ENCODE data around the gene ARHGEF3. TPM values are rescaled to one million over a fixed set of nuclear protein-coding genes. Genes with fewer than 3 reads are reported as not detected.

Gene ARHGEF3
- total and polyA plus RNA-seq, 2 donors (not counting 3 experiments of a cell fraction or from before 2014, with no cell fraction given), result 6.7 to 16.3 TPM

DNA sequence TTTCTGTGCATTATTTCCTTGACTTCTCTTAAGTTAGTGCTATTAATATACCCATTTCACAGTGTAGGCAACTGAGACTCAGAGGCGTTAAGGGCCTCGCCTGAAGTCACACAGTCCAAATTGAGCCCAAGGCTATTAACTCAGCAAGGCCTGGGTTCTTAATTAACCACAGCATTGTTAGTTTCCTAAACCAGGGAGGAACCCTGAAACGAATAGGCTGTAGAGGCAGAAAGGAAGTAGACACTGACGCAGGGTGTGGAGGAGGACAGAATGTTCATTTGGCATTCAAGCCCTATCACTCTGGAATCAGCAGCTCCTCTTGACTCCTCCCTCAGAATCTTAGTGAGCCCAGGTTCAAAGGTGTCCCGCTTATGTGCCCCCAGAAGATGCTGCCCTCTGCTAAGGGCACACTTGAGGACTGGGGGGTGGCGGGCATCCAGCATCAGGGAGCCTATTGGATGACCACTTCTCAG, 13.9 kb downstream of the ARHGEF3 start:
- intact Hi-C loops (cut with micrococcal nuclease), result no loop called here
- TF ChIP-seq POLR2AphosphoS5 (IDR thresholded peaks at IDR 0.05; ENCODE audit: insufficient read depth, low read depth, low read length) (no peak), JUN (IDR thresholded peaks at IDR 0.05; ENCODE audit: borderline replicate concordance, insufficient read depth, insufficient read length, low read depth) (no peak), EZH2 (IDR thresholded peaks at IDR 0.05; ENCODE audit: borderline replicate concordance, low read depth, low read length, severe bottlenecking) (no peak), POLR2A (IDR thresholded peaks at IDR 0.05; ENCODE audit: low read depth, low read length) (no peak), GATA2 (IDR thresholded peaks at IDR 0.05; ENCODE audit: insufficient read depth, insufficient read length, low read depth, low read length) (no peak), FOS (IDR thresholded peaks at IDR 0.05; ENCODE audit: borderline replicate concordance, insufficient read depth, low read length) (no peak), MYC (IDR thresholded peaks at IDR 0.05; ENCODE audit: low read depth, low read length) (no peak)
- TF ChIP-seq, protein P1, sequence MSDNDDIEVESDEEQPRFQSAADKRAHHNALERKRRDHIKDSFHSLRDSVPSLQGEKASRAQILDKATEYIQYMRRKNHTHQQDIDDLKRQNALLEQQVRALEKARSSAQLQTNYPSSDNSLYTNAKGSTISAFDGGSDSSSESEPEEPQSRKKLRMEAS (IDR thresholded peaks at IDR 0.05; ENCODE audit: insufficient read depth, insufficient read length), result no peak
- TF ChIP-seq, protein P2, sequence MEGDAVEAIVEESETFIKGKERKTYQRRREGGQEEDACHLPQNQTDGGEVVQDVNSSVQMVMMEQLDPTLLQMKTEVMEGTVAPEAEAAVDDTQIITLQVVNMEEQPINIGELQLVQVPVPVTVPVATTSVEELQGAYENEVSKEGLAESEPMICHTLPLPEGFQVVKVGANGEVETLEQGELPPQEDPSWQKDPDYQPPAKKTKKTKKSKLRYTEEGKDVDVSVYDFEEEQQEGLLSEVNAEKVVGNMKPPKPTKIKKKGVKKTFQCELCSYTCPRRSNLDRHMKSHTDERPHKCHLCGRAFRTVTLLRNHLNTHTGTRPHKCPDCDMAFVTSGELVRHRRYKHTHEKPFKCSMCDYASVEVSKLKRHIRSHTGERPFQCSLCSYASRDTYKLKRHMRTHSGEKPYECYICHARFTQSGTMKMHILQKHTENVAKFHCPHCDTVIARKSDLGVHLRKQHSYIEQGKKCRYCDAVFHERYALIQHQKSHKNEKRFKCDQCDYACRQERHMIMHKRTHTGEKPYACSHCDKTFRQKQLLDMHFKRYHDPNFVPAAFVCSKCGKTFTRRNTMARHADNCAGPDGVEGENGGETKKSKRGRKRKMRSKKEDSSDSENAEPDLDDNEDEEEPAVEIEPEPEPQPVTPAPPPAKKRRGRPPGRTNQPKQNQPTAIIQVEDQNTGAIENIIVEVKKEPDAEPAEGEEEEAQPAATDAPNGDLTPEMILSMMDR (IDR thresholded peaks at IDR 0.05; ENCODE audit: extremely low read depth in 1 of 2, insufficient read depth in 1 of 2, low read depth in 1 of 2, low read length in 2 of 2), result no peak
- no peak for DNase-seq (ENCODE audit: low read depth, low spot score)
- no peak overlapping the region for H2AFZ ChIP-seq (ENCODE audit: low read depth, low read length)
- no peaks in the 10 kb centered on the region for H3K9me3 ChIP-seq (replicated peaks; ENCODE audit: control insufficient read depth, insufficient read depth, low read length)
- no peak overlapping the region for H3K4me2 ChIP-seq (ENCODE audit: insufficient read depth, low read length)
- H3K36me3 ChIP-seq (ENCODE audit: control insufficient read depth in 2 of 2, extremely low read depth in 1 of 2, insufficient read depth in 2 of 2, low read length in 2 of 2), result no peaks in the 10 kb centered on the region
- no peak overlapping the region for H3K9ac ChIP-seq (replicated peaks; ENCODE audit: extremely low read depth, insufficient read depth, low read length)
- POLR2A ChIA-PET, result no interaction called here
- dilution Hi-C loops (cut with MboI; ENCODE audit: extremely low pct_ligation_motif_present, low sequenced_read_pairs), result no loop called here
- no peak for FAIRE-seq
- H3K9me1 ChIP-seq (replicated peaks; ENCODE audit: control insufficient read depth, extremely low read depth, insufficient read depth, low read length), result no peaks in the 10 kb centered on the region
- CTCF ChIA-PET, result interaction anchor here (1.4 to 3.2 kb wide), 2 partner anchors 12 to 33 kb away, joined by 3 to 61 read pairs; partner anchors contain the start of gene ARHGEF3
- no TSS peak for BruUV-seq (replicated peaks)
- H4K20me1 ChIP-seq (replicated peaks; ENCODE audit: control insufficient read depth, extremely low read depth, insufficient read depth, low read length), result no peaks in the 10 kb centered on the region
- no peak overlapping the region for H3K4me3 ChIP-seq (replicated peaks in 1 of 3; ENCODE audit: insufficient read depth in 1 of 3, low read depth in 1 of 3, low read length in 3 of 3)
- H3K79me2 ChIP-seq (ENCODE audit: control insufficient read depth, insufficient read depth, low read length), result no peaks in the 10 kb centered on the region
- H3K27me3 ChIP-seq (ENCODE audit: control insufficient read depth in 2 of 2, insufficient read depth in 2 of 2, low read length in 2 of 2), result no peaks in the 10 kb centered on the region
- no peak overlapping the region for H3K27ac ChIP-seq (ENCODE audit: insufficient read depth, low read depth, low read length)
- H3K4me1 ChIP-seq (ENCODE audit: control insufficient read depth, extremely low read depth, insufficient read depth, low read length), result peaks cover 18% of the 10 kb centered on the region

All from endothelial cell of umbilical vein (primary cell).